ENCODE results near the gene KIAA2012.

Gene KIAA2012

DNA sequence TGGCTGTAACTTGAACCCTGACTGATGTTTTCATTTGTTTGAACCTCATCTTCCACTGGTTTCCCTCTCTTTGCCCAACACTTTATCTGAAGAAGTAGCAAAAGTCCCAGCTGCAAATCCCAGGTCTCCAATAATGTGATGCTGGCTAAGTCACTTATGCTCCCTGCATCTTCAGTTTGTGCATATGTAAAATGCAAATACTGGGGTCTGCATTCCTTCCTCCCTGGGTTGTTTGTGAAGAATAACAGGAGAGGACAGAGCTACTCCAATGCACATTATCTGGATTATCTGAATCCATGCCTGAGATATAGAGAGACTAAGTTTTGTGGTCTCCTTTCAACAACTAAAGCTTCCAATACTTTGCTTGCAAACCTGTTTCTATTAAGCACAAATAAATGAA lies 22.2 kb downstream of the KIAA2012 start:
- H3K27me3 ChIP-seq (ENCODE audit: control insufficient read depth, insufficient read depth, low read length), result no peaks in the 10 kb centered on the region
- no peaks in the 10 kb centered on the region for H3K36me3 ChIP-seq (ENCODE audit: control insufficient read depth, insufficient read depth, low read length)
- no peak overlapping the region for H3K4me3 ChIP-seq (ENCODE audit: low read length)
- H3K4me1 ChIP-seq (ENCODE audit: control insufficient read depth, insufficient read depth, low read length), result no peaks in the 10 kb centered on the region
- no peaks in the 10 kb centered on the region for H3K9me3 ChIP-seq (ENCODE audit: control insufficient read depth, low read length)
- no peak overlapping the region for H3K9ac ChIP-seq (ENCODE audit: low read length)

DNA sequence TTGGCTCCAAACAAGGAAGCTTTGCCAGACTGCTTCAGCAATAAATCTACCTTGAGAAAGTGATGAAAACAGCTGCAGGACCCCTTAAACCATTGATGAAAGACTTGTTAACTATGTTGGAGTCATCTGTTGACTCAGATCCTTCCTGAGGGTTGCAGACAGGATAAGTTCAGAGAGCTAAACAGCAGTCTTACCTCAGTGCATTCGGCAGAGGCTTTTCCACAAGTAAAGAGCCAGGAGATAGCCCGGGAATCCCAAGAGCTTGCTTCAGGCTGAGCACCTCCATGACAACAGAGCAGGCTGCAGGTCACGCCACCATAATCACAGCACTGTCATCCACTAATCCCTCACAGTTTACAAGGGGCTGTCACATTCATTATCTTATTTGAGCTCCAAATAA lies 23.7 kb downstream of the KIAA2012 start:
- H3K9me3 ChIP-seq (ENCODE audit: control insufficient read depth, low read length), result no peaks in the 10 kb centered on the region
- no peak overlapping the region for H3K4me3 ChIP-seq (ENCODE audit: low read length)
- H3K9ac ChIP-seq (ENCODE audit: low read length), result no peak overlapping the region
- H3K4me1 ChIP-seq (ENCODE audit: control insufficient read depth, insufficient read depth, low read length), result no peaks in the 10 kb centered on the region
- no peaks in the 10 kb centered on the region for H3K36me3 ChIP-seq (ENCODE audit: control insufficient read depth, insufficient read depth, low read length)
- H3K27me3 ChIP-seq (ENCODE audit: control insufficient read depth, insufficient read depth, low read length), result no peaks in the 10 kb centered on the region

DNA sequence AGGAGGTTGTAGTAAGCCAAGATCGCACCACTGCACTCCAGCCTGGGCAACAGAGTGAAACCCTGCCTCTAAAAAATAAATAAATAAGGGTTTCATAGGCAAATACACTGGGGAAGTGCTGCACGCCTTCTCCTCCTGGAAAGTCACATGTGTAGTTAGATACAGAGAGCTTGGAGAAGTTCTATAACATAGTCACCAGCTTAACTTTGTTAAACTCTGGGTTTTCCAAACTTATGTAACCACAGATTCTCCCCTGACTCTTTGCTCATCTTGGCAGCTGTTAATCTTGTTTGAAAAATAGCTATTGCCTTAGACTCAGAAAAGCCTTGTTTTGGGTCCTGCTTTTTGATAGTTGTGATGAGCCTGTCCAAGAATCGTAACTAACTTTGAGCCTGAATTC lies 25.2 kb downstream of the KIAA2012 start:
- H3K36me3 ChIP-seq (ENCODE audit: control insufficient read depth, insufficient read depth, low read length), result no peaks in the 10 kb centered on the region
- no peak overlapping the region for H3K9ac ChIP-seq (ENCODE audit: low read length)
- H3K9me3 ChIP-seq (ENCODE audit: control insufficient read depth, low read length), result no peaks in the 10 kb centered on the region

DNA sequence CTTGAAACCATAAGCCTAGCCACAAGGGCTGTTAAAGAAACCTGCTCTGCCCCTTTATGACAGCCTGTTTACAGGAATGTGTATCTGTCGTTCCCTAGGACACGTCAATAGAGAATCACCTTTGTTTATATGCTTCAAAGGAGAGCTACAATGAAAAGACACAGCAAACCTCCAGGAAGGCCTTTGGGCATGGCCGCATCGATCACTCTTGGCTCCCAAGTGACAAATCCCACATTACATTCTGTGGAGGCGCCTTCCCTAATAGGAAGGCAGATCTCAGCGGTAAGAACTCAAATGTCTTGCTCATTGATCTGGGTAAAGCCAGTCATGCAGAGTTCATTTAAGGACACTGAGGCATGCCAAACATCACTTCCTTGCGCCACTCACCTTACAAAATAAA lies 26.5 kb downstream of the KIAA2012 start:
- Histone ChIP-seq H3K9me3 (ENCODE audit: control insufficient read depth, low read length) (no peaks in the 10 kb centered on the region), H3K4me3 (ENCODE audit: low read length) (no peak overlapping the region), H3K9ac (ENCODE audit: low read length) (no peak overlapping the region), H3K27me3 (ENCODE audit: control insufficient read depth, insufficient read depth, low read length) (no peaks in the 10 kb centered on the region), H3K36me3 (ENCODE audit: control insufficient read depth, insufficient read depth, low read length) (no peaks in the 10 kb centered on the region), H3K4me1 (ENCODE audit: control insufficient read depth, insufficient read depth, low read length) (no peaks in the 10 kb centered on the region)

More for the DNA sequence above, 25.2 kb downstream of the KIAA2012 start:
- H3K27me3 ChIP-seq (ENCODE audit: control insufficient read depth, insufficient read depth, low read length), result no peaks in the 10 kb centered on the region
- no peak overlapping the region for H3K4me3 ChIP-seq (ENCODE audit: low read length)
- no peaks in the 10 kb centered on the region for H3K4me1 ChIP-seq (ENCODE audit: control insufficient read depth, insufficient read depth, low read length)

DNA sequence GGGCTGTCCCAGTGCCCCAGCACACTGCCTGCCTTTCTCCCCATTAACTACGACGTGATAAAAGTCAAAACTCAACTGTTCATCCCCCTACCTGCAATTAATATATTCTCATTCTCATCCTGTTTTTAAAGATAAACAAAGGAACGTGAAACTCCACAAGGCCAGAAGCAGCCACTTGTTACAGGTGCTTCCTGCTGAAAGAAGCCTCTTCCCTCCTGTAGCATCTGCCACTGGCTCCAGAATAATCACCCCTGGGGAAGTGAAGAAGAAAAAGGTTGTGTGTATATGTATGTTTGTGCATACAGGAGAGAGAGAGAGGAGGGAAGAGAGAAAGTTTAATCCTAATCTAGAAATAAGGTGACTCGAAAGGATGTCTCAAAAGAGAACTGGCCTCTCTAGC lies 27.1 kb downstream of the KIAA2012 start:
- H3K9me3 ChIP-seq (ENCODE audit: control insufficient read depth, low read length), result no peaks in the 10 kb centered on the region
- H3K27me3 ChIP-seq (ENCODE audit: control insufficient read depth, insufficient read depth, low read length), result no peaks in the 10 kb centered on the region
- H3K9ac ChIP-seq (ENCODE audit: low read length), result no peak overlapping the region
- H3K4me1 ChIP-seq (ENCODE audit: control insufficient read depth, insufficient read depth, low read length), result no peaks in the 10 kb centered on the region
- no peaks in the 10 kb centered on the region for H3K36me3 ChIP-seq (ENCODE audit: control insufficient read depth, insufficient read depth, low read length)
- no peak overlapping the region for H3K4me3 ChIP-seq (ENCODE audit: low read length)

DNA sequence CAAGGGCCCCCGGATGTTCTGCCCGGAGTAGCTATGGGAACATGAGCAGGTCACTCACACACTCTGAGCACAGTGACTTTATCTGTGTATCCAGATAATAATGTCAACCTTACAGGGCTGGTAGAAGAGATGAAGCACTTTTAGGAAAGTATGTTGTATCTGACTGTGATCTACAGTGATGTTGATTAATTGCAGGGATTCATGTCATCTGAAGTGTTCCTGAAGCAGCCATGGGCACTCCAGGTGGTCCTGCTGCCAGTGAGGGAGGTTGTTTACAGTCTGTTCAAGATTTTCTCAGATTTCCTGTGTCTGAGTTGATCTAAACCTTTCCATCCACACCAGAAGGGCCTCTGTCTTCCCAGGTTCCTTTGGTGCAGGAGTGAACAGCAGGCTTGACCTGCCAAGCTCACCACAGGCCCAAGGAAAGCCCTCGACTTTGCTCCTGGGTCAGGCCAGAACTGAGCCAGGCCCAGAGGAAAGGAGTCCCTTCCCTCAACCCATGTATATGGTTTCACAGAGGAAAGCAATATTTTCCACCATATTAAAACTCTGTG lies 28.0 kb downstream of the KIAA2012 start:
- H3K36me3 ChIP-seq (ENCODE audit: control insufficient read depth, insufficient read depth, low read length), result no peaks in the 10 kb centered on the region
- H3K9me3 ChIP-seq (ENCODE audit: control insufficient read depth, low read length), result no peaks in the 10 kb centered on the region
- H3K9ac ChIP-seq (ENCODE audit: low read length), result no peak overlapping the region
- no peak overlapping the region for H3K4me3 ChIP-seq (ENCODE audit: low read length)
- no peaks in the 10 kb centered on the region for H3K27me3 ChIP-seq (ENCODE audit: control insufficient read depth, insufficient read depth, low read length)
- H3K4me1 ChIP-seq (ENCODE audit: control insufficient read depth, insufficient read depth, low read length), result no peaks in the 10 kb centered on the region

DNA sequence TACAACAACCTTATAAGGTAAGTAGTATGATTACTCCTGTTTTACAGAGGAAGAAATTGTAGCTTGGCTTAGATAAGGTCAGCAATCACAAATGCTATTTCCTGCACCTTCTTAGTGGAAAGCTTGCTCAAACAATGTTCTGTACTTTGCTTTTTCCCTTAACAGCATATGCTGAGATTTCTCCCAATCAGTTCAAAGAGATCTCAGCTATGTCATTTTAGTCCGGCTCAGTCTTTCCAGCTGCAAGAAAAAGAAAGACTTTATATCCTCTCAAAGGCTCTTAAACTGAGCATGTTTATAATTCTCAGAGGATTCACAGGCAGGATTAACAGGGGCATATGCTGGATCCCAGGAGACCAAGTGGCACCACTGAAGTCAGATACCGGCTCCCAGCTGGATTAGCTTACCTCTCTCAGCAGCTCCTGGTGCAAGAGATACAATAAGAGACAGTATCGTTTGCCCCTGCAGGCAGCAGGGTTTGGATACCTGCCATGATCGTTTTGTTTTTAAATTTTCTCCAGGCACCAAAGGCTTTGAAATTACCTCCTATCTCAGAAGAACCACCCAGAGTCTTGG lies 29.5 kb downstream of the KIAA2012 start:
- no peak overlapping the region for H3K4me3 ChIP-seq (ENCODE audit: low read length)
- H3K9ac ChIP-seq (ENCODE audit: low read length), result no peak overlapping the region
- H3K9me3 ChIP-seq (ENCODE audit: control insufficient read depth, low read length), result no peaks in the 10 kb centered on the region
- H3K36me3 ChIP-seq (ENCODE audit: control insufficient read depth, insufficient read depth, low read length), result no peaks in the 10 kb centered on the region
- no peaks in the 10 kb centered on the region for H3K27me3 ChIP-seq (ENCODE audit: control insufficient read depth, insufficient read depth, low read length)
- no peaks in the 10 kb centered on the region for H3K4me1 ChIP-seq (ENCODE audit: control insufficient read depth, insufficient read depth, low read length)

DNA sequence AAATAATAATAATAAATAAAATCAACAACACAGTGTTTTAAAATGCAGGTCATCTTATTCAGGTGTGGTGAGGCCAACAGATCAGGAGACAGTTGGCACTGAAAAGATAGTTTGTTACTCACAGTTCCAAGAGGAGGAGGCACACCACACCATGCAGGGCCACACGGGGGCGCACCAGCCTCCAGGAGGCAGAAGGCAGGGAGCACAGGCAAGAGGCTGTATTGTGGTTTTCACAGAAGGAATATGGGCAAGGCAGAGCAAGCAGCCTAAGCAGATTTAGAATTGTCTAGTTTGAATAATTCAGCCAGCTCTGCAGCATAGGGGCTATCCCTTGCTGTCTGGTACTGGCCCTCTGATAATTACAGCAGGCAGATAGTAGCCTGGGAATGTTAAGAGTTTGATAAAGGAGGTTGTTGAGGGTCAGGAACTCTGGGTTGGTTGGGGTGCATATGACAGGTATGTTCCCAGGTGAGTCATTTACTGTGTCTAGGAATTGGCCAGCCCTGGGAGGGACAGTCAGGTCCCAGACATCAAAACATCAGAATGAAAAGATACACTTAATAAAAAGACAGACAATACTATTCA lies 31.3 kb downstream of the KIAA2012 start:
- H3K27me3 ChIP-seq (ENCODE audit: control insufficient read depth, insufficient read depth, low read length), result no peaks in the 10 kb centered on the region
- no peaks in the 10 kb centered on the region for H3K4me1 ChIP-seq (ENCODE audit: control insufficient read depth, insufficient read depth, low read length)
- H3K9ac ChIP-seq (ENCODE audit: low read length), result no peak overlapping the region
- no peaks in the 10 kb centered on the region for H3K9me3 ChIP-seq (ENCODE audit: control insufficient read depth, low read length)
- H3K4me3 ChIP-seq (ENCODE audit: low read length), result no peak overlapping the region
- no peaks in the 10 kb centered on the region for H3K36me3 ChIP-seq (ENCODE audit: control insufficient read depth, insufficient read depth, low read length)

DNA sequence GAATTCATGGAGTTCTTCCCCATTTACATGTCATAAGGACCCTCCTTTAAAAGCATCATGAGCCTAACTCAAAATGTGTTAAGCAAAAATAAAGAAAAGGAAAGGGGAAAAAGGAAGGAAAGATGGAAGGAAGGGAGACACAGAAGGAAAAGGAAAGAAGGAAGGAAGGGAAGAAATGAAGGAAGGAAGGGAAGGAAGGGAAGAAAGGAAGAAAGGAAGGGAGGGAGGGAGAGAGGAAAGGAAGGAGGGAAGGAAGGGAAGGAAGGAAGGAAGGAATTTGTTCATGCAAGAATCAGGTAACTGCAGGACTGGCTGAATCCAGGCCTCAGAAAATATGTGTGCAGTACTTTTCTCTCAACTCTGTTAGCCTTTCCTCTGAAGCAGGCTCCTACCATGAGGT lies 32.0 kb downstream of the KIAA2012 start:
- Histone ChIP-seq H3K4me3 (ENCODE audit: low read length) (no peak overlapping the region), H3K4me1 (ENCODE audit: control insufficient read depth, insufficient read depth, low read length) (no peaks in the 10 kb centered on the region), H3K27me3 (ENCODE audit: control insufficient read depth, insufficient read depth, low read length) (no peaks in the 10 kb centered on the region), H3K9me3 (ENCODE audit: control insufficient read depth, low read length) (no peaks in the 10 kb centered on the region), H3K9ac (ENCODE audit: low read length) (no peak overlapping the region), H3K36me3 (ENCODE audit: control insufficient read depth, insufficient read depth, low read length) (no peaks in the 10 kb centered on the region)

DNA sequence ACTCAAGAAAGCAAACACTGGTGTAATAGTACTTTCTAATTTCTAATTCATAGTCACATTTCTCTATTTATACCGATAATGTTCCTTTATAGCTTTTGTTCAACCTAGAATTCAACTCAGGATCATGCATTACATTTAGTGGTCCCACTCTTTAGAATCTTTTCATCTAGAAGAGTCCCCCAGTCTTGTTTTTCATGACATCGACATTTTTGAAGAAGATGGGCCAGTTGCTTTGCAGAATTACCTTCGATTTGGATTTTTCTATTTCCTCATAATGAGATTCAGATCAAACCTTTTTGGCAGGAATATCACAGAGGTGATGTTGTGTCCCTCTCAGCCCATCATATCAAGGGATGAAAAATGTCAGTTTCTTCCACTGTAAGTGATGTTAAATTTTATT lies 35.3 kb downstream of the KIAA2012 start:
- no peak overlapping the region for H3K4me3 ChIP-seq (ENCODE audit: low read length)
- no peaks in the 10 kb centered on the region for H3K9me3 ChIP-seq (ENCODE audit: control insufficient read depth, low read length)
- H3K36me3 ChIP-seq (ENCODE audit: control insufficient read depth, insufficient read depth, low read length), result no peaks in the 10 kb centered on the region
- no peaks in the 10 kb centered on the region for H3K4me1 ChIP-seq (ENCODE audit: control insufficient read depth, insufficient read depth, low read length)
- H3K27me3 ChIP-seq (ENCODE audit: control insufficient read depth, insufficient read depth, low read length), result no peaks in the 10 kb centered on the region
- no peak overlapping the region for H3K9ac ChIP-seq (ENCODE audit: low read length)

DNA sequence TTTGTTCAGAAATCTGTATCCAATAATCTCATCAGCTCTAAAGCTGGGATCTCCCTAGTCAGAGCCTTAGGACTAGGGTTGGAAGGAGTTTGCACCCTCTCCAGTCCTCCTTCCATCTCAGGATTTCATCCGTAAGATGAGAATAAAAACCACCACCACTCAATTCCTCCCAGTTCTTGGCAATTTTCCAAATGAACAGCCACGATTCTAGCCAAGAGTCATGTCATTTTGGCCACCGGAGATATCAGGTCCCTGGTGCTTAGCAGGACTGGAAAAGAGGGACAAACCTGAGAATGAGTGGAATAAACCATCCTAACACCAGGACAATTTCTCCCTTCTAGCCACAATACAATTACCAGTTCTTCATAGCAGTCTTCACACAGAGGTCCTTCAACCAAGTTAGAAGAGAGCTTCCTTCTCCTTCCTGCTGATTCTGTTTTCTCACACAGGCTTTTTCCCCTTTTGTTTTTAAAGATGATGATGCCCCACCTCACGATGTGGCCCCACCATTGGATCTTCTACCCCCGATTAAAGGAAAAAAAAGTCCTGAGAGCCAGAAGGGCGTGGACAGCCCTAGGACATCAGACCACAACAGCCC lies 36.2 kb downstream of the KIAA2012 start:
- H3K27me3 ChIP-seq (ENCODE audit: control insufficient read depth, insufficient read depth, low read length), result no peaks in the 10 kb centered on the region
- no peak overlapping the region for H3K9ac ChIP-seq (ENCODE audit: low read length)
- H3K4me3 ChIP-seq (ENCODE audit: low read length), result no peak overlapping the region
- H3K9me3 ChIP-seq (ENCODE audit: control insufficient read depth, low read length), result no peaks in the 10 kb centered on the region
- no peaks in the 10 kb centered on the region for H3K4me1 ChIP-seq (ENCODE audit: control insufficient read depth, insufficient read depth, low read length)
- no peaks in the 10 kb centered on the region for H3K36me3 ChIP-seq (ENCODE audit: control insufficient read depth, insufficient read depth, low read length)

DNA sequence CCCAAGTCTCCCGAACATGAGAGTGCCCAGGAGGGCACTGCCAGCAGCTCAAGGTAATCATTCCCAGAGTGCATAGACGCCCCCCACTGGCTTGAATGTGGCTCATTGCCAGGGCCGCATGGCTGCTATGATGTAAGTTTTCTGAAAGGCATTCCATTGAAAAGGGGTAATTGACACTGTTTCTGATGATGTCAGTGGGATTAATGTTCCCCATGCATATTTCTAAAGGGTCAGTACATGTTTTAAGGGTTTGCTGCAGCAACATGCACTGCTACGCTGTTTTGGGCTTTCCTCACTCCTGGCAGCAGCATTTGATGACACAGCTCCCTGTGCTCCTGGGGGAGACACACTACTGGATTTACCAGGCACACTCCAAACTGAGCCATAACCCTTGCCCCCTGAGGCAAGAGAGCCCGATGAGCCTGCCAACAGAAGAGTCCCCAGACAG lies 36.7 kb downstream of the KIAA2012 start:
- Histone ChIP-seq H3K9me3 (ENCODE audit: control insufficient read depth, low read length) (no peaks in the 10 kb centered on the region), H3K36me3 (ENCODE audit: control insufficient read depth, insufficient read depth, low read length) (no peaks in the 10 kb centered on the region), H3K9ac (ENCODE audit: low read length) (no peak overlapping the region), H3K4me3 (ENCODE audit: low read length) (no peak overlapping the region), H3K27me3 (ENCODE audit: control insufficient read depth, insufficient read depth, low read length) (no peaks in the 10 kb centered on the region), H3K4me1 (ENCODE audit: control insufficient read depth, insufficient read depth, low read length) (no peaks in the 10 kb centered on the region)
